NCI-H1694 (cell line): ENCODE measurements around the gene FAM53B.

Experiments
- DNase-seq: peaks from one replicate; lab custom pipeline; 2025; lab: John Stamatoyannopoulos, UW

FAM53B gene

GRCh38 chr10:124661660-124662180 is 82.5 kb downstream of the FAM53B start:
- DNase-seq = no peak

DNA sequence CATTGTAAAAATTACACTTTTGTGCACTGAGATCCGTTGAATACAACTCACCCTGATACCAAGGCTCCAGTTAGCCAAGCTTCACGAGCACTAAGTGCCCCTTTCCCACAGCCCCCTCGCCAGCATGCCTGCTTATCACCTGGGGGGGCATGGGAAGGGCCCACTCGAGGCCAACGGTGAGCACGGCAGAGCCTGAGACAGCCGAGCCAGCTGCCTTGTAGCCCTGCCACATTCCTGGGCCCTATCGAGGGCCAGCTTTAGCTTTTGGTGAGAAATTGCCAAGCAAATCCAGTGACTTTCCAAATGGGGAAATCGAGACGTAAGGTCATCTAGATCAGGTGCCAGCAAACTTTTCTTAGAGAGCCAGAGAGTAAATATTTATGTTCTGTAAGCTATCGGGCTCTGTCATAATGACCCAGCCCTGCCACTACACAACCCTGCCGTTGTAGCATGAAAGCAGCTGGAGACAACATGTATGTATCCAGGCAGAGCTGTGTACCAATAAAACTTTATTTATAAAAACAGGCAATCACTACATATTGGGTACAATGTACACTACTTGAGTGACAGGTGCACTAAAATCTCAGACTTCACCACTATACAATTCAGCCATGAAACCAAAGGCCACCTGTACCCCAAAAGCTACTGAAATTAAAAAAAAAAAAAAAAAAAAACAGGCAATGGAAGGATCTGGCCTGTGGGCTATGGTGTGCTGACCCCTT is 83.6 kb downstream of the FAM53B start:
- DNase-seq = no peak

GRCh38 chr10:124659380-124659779 is 84.8 kb downstream of the FAM53B start:
- DNase-seq = no peak

DNA sequence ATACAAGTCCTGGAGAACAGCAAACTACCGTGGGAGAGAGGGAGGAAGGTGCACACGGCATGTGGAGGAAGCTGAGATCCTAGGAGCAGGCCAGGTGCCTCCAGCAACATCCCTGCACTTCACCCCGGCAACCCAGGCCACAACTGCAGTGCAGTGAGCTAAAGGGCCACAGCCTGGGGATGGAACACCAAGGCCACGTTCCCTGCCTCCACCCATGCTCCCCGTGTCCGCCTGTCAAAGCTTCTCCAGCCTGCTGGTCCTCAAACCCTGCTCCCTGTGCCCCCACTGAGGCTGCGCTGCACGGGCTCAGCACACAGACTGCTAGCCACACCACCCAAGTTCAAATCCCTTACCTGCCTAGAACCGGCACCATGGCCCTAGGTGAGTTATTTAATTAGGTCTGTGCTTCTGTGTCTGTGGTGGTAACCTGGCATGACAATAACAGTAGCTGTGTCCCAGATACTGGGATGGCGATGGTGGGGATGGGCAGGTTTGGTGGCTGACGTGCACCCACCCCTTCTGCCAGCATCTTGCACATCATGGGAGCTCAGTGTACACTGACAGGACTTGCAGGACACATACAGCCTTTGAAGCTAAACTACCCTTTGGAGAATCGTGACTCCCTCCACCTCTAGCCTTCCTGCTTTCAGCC is 85.5 kb downstream of the FAM53B start:
- DNase-seq = no peak

DNA sequence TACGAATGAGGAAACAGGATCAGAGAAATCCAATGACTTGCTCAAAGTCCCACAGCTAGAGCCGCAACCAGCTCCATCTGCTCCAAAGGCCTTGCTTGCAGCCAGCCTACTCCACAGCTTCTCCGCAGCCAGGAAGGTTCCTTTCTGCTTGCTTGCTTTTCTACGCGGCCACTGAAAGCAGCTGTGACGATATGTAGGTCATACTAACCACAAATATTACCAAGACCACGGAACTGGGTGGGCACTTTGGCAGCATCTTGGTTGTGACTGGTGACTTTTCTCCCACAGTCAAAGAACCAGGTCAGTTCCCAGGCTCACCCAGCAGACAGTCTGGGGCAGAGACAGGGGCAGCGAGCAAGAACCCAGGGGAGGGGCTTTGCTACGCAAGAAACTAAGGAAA is 86.4 kb downstream of the FAM53B start:
- DNase-seq = no peak

DNA sequence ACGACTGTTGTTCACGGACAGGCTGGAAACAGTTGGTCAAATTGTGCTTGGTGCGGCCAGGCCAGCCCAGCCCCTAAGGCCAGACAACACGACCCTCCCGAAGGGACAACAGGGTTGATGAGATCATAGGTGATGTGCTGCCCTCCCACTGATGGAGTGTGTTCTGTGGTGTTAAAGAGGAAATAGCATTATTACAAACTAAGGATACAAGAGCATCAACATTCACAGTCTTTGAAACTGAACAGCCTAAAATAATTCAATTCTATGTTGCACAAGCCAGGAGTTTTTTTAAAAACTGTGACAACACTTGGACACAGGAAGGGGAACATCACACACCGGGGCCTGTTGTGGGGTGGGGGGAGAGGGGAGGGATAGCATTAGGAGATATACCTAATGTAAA is 87.6 kb downstream of the FAM53B start:
- DNase-seq = no peak

- no peak for DNase-seq
Measured at GRCh38 chr10:124656113-124656490, 88.1 kb downstream of the FAM53B start.

GRCh38 chr10:124655191-124656112 is 88.7 kb downstream of the FAM53B start:
- DNase-seq = no peak

- no peak for DNase-seq
Measured at GRCh38 chr10:124654686-124655085, 89.5 kb downstream of the FAM53B start.

DNA sequence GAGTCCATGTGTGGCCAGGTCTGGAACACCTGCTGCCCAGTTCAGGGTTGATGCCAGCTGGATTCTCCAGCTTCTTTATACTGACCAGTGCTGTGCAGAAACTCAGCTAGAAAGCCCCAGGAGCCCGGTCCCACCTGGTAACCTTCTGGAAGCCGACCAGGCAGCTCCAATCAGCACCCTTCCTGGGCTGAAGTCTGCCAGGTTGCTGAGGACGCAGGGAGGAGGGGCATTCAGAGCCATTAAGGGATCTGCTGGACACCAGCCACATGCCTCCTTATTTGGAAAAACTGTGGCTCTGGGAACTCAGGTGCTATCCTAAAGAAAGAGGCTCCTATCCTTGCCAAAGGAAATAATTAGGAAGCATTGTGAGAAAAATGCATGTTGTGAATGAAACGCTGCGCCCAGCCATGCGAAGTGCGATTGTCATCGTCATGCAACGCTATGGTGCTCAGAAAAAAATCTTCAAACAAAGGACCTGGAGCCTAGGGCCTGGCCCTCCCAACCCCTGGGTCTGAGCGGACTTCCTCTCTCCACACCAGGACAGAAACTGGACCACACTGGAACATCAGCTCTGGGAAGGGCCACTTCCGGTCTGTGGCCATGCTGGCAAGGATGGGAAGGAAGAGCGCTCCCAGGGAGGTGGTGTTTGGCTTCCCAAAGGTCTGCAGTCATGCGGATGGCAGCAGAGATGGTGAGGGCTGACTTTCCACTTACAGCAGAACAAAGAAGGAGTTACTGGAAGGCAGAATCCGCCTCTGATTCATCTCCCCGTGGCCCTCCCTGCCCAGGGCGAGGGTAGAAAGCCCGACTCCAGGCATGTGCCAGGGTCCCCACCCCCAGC is 90.1 kb downstream of the FAM53B start:
- DNase-seq = no peak

DNA sequence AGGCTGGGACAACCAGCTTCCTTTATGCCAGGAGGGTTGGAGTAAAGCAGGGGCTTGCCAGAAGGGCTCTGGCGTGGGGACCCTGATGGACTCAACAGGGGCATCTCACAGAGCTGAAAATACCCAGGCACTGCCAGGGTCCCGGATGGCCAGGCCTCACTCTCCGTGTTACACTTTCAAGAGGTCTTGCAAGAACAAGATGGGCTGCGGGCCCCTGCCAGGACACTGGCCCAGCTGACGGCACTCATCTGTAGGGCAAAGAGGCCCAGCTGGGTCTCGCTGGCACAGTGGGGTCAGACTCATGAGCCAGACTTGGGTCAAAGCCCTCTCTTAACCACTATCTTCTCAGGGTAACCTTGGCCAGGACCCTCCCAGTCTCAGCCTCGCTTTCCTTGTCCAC is 90.9 kb downstream of the FAM53B start:
- no peak for DNase-seq

- no peak for DNase-seq
Measured at GRCh38 chr10:124652701-124653100, 91.5 kb downstream of the FAM53B start.

GRCh38 chr10:124652200-124652599 is 92.0 kb downstream of the FAM53B start:
- DNase-seq = no peak

DNA sequence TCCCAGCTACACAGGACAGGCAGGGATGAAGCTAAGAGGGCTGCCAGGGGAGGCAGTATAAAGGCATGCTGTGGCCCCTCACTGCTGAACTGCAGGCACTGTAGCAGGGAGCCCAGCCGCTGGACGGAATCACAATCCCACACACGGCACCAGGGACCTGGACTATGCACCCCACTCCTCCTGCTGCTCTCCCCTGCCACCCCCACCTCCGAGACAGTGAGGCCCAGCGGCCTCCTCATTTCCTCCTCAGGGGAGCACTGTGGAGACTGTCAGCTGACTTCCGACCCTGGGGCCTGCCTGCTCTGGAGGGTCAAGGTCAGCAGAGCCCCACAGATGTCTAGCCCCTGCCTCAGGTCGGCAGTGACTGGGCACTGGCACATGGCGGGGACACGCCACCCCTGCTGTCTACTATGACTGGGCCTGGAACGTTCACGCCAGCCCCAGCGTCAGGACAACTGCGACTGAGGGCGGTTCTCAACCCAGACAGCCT is 92.7 kb downstream of the FAM53B start:
- DNase-seq = no peak

- no peak for DNase-seq
Measured at GRCh38 chr10:124650820-124651401, 93.3 kb downstream of the FAM53B start.

- no peak for DNase-seq
Measured at GRCh38 chr10:124650263-124650662, 93.9 kb downstream of the FAM53B start.

DNA sequence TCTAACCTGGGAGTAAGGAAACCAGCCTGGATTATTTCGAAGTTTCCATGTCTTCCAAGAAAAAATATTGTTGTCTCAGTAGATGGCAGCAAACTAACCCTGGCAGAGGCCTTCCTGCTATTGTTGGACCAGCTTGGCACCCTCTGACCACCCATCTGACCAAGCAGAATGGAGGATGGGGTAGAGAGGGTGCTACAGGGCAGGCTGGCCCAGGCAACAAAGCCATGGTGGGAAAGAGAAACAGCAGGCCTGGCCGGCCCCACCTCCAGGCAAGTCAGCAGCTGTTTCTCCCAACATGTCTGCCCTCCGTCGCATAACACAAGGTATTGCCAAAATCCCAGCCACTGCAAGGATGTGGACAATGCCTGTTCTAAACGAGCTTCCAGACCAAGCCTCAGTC is 95.0 kb downstream of the FAM53B start:
- DNase-seq = no peak

- DNase-seq = no peak
Measured at GRCh38 chr10:124648738-124649137, 95.4 kb downstream of the FAM53B start.

- DNase-seq = no peak
Measured at GRCh38 chr10:124648131-124648475, 96.1 kb downstream of the FAM53B start.

DNA sequence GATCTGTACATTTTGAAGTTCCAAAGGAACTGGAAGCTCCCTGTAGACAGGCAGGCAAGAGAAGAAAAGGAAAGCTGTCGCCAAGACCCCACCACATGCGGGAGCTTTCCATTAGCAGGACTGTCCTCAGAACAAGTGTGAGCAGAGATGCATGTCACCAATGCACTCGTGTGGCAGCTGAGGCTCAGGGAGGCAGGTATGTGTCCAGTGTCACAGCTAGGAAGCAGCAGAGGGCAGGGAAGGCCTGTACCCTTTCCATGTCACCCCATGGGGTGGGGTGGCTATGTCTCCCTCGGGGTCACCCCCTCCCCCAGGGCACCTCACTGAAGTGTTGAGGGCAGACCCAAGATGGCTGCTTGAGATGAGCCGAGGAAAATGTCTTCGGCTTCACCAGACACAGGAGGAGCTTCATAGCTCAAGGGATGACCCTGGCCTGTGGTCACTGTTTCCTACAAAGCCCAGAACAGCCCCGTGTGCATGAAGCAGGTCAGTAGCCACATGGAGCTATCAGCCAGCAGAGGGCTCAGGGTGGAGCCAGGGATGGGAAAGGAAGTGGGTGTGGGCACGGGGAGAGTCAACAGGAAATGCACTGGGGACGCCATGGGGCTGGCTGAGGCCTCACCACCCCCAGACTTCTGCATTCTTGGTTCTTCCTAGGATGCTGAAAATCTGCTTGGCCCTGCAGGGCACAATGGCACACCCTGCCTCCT is 96.6 kb downstream of the FAM53B start:
- no peak for DNase-seq
